NCI-H526 (cell line): ENCODE results near the gene ATG4B.

Experiments
- DNase-seq, 2 experiments: peaks; one replicate each; lab custom pipeline; 2025; lab: John Stamatoyannopoulos, UW

ATG4B gene

DNA sequence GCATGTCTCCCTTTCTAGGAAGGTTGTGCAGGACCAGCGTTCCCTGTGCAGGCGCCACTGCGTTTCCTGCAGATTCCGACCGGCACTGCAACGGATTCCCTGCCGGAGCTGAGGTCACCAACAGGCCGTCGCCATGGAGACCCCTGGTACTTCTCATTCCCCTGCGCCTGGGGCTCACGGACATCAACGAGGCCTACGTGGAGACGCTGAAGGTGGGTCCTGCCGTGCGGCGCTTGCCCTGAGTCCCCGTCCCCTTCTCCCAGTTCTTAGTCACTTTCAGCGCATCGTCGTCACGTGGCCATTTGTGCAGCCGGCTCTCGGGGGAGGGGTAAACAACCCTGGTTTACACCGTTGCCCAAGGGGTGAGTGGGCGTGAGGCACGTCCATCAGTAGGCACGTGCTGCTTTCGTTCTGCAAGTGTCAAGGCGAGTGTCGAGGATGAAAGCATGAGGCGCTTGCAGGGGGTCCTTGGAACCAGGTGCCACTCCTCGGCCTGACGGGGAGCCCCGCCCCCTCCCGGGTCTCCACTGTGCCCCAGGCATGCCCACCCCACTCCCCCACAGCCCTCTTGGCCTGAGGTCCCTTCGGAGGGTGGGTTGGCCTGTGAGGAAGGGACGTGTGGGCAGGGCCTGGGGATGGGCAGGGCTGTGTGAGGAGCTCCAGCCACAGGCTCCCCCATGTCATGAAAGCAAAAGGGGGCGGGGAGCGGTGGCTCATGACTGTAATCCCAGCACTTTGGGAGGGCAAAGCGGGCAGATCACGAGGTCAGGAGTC is 29.3 kb downstream of the ATG4B start:
- peak; percentile 30 to 74 for DNase-seq

GRCh38 chr2:241668354-241668753 is 30.9 kb downstream of the ATG4B start:
- DNase-seq = no peak

- no peak for DNase-seq
Observed at GRCh38 chr2:241668839-241669238, 31.3 kb downstream of the ATG4B start.

GRCh38 chr2:241670333-241671110 is 33.0 kb downstream of the ATG4B start:
- DNase-seq = no peak

DNA sequence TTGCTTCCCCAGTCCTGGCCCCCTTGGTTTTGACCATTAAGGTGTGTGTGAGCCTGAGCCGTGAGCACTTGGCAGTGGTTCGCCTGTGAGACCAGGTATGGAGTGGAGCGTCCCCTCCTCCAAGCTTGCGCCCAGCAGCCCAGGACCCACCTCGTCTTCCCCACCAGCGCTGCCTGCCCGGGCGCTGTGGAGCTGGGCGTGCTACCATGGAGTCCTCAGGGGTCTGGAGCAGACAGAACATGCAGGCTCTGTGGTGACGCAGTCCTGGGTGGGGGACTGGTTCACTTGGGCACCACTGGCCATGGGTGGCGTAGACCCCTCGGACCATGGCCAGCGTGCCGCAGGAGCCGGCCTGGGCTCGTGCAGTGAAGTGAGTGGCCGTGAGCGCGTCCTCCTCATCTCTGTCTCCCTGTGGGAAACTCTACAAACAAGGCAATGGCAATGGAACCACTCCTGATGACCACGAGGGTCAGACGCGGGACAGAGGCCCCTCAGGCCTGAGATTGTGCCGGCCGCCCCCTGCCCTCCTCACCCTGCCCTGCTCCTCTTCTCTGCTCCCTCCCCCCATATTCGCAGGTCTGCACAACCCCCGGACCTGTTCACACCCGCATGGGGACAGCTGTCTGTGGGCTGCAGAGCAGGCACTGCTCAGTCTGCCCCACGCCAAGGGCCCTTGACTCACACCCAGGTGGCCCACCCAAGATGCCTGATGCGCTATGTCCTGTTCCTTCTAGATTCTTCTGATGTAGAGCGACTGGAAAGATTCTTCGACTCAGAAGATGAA is 34.2 kb downstream of the ATG4B start:
- DNase-seq = no peak

DNA sequence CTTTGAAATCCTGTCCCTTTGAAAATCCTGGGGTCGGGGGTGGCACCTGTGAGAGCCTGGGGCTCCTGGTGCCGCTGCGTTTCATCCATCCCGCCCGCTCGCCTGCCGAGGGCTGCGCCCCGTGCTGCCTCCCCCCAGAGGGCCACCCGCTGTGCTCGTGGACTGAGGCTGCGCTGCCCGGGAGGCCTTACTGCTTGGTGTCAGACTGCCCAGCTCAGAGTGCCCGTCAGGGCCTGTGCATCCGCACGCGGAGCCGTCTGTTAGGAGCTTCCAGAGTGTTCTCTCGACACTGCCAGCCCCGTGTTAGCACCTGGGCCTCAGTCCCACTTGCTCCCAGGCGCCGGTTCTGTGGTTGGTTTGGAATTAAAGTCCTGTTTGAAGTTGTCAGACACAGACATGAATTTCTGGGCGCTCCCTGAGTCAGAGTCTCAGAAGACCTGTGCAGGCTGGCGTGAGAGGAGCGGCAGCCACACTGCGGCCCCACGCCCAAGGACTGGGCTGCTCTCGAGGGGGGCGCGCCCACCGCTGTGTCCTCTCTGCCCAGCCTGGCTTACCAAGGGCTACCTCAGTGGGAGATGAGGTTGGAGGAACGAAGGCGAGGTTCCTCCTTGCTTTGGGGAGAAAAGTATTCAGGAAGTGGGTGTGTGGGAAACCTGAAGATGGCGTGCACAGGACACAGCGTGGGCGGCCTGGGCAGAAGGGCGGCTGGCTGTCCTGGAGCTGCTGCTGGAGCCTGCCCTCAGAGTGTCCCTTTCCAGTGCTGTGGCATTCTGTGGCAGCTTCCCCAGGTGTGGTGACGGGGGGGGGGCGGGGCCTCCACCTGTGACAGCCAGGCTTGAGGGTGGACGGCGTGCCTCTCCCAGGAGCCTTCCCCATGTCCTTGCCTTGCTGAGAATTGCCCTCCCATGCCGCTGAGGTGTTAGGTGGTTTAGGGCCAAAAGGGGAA is 35.0 kb downstream of the ATG4B start:
- no peak for DNase-seq

DNA sequence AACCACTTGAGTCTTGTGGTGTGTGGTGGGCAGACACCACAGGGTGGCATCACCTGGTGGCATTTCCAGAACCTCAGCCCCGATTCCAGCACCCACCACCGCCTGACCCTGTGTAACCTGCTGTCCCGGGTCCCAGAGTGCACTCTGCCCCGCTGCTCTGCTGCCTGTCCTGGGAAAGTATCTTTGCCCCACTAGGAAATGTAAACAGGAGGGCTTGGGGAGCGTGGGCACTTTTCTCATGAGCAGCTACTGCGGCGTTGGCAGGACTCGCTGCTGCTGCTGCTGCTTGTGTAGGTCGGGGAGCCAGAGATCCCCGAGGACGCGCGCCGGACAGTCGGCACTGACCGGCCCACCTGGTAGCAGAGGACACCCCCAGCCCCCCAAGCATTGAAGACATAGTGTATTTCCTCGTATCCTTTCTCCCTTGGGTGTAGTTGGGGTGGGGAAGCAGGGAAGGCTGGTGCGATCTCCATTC is 35.7 kb downstream of the ATG4B start:
- DNase-seq = no peak

DNA sequence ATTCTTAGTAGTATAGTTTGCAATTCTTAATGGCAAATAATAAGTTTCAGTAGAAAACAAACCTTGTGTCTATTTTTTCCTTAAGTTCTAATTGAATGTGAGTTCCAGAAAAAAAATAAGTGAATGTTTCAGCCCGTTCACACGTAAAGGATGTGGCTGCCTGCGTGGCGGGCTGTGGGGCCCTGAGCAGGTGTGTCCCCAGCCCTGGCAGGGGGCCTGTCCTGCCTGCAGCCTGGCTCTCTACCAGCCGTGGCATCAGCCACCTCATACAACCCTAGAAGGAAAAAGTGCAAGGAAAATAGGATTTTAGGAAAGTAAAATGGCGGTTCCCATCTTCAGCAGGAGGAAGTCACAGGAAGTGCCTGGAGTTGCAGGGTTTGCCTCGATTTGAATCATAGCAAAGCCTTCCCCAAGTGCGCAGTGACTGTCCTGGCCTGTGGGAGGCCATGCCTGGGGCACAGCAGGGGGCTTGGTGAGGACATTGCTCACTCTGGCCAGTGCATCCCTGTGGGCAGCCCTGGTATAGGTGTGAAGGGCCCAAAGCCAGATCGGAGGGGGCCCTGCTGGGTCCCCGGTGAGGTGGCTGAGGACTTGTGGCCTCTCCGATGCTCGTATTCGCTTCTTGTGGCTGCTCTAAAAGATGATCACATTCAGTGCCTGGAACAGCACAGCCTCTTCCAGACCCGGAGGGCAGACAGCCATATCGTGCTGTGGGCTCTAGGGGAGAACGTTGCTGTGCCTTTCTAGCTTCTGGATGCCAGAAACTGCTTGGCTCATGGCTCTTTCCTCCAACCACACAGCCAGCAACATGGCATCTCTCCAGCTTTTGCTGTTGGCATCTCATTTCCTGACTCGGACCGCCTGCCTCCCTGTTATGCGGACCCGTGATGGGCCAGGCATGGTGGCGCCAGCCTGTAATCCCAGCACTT is 36.6 kb downstream of the ATG4B start:
- DNase-seq = no peak

GRCh38 chr2:241675885-241676284 is 38.4 kb downstream of the ATG4B start:
- peak in 1 of 2 experiments; percentile 55 for DNase-seq

DNA sequence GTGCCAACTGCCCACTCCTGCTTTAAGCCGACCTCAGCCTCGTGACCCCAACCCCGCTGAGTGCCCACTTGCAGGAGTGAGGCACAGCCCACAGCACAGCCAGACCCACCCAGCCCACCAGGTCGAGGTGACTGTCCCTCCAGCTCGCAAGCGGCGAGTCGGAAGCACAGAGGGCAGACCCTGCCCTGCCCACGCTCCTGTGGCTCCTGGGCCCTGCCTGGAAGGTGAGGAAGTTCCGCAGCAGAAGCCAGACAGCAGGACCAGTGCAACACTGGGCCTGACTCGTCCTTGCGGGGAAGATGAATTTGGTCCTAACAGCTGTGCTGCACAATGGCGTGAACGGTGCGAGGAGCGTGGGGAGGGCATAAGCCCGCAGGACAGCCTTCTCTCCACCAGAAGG is 39.2 kb downstream of the ATG4B start:
- DNase-seq = no peak

- DNase-seq = no peak
Observed at GRCh38 chr2:241677392-241677791, 39.9 kb downstream of the ATG4B start.

DNA sequence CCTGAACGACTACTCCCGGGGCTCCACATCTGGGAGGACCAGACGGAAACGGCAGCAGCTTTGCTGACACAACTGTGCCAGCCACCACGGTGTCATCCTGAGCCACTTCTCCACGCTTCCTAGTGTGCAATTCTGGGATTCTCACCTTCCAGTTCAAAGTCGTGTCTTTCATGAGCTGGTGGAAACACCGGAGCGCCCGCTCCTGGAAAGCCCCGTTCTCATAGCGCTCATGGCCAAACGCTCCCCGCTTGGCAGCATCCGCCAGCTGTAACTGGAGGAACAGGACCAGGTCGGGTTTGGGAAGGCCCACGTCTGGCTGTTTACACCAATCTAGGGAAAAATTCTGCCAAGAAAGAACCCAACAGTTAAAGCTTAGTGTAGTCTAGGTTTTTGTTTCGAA is 40.8 kb downstream of the ATG4B start:
- DNase-seq = no peak

DNA sequence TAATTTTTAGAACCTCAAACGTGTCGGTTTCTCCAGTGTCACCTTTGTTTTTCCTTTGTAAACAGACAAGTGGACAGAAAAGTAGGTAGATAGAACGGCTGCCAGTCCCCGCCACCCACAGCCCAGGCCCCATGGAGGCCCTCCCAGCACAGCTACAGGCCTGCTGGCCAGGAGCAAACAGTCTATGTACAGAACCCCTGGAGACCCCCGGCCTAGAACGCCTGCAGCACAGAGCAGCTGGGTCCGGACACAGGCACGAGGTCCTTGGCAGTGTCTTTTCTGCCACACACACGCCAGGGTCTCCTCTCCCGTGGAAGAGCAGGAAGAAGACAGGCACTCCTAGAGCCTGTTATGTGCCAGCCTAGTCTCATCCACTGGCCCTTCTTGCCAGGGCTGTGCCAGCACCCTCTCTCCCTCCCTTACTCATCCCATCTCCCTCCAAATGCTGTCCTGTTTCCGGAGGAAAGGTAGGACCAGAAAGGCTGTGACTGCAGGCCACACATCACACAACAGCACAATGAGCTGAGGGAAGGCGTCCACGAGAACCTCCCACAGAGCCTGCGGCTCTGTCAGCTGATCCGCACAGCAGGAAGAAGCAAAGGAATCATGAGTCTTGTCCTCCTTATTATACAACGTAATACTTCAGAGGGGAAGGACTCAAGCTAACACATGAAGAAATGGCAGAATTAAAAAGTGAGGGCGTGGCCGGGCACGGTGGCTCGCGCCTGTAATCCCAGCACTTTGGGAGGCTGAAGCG is 41.5 kb downstream of the ATG4B start:
- no peak for DNase-seq

DNA sequence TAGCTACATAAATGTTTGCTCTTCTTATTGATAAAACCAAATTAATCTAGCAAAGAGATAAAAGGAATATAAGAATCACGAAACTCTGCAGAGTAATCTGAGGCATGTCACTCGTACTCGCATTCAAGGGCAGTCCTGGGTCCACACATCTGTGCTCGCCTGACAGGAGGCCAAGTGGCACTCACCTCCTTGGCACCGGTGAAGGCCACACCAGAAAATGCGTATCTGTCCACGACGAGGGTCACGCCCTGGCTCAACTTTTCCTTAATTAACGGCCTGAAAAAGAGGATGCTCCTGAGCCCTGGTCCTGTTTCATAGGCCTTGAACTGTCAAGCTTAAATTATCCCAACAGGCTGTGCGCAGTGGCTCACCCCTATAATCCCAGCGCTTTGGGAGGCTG is 42.6 kb downstream of the ATG4B start:
- DNase-seq = no peak

- no peak for DNase-seq
Observed at GRCh38 chr2:241680827-241681599, 43.5 kb downstream of the ATG4B start.

GRCh38 chr2:241686324-241686649 is 48.8 kb downstream of the ATG4B start:
- DNase-seq = no peak

DNA sequence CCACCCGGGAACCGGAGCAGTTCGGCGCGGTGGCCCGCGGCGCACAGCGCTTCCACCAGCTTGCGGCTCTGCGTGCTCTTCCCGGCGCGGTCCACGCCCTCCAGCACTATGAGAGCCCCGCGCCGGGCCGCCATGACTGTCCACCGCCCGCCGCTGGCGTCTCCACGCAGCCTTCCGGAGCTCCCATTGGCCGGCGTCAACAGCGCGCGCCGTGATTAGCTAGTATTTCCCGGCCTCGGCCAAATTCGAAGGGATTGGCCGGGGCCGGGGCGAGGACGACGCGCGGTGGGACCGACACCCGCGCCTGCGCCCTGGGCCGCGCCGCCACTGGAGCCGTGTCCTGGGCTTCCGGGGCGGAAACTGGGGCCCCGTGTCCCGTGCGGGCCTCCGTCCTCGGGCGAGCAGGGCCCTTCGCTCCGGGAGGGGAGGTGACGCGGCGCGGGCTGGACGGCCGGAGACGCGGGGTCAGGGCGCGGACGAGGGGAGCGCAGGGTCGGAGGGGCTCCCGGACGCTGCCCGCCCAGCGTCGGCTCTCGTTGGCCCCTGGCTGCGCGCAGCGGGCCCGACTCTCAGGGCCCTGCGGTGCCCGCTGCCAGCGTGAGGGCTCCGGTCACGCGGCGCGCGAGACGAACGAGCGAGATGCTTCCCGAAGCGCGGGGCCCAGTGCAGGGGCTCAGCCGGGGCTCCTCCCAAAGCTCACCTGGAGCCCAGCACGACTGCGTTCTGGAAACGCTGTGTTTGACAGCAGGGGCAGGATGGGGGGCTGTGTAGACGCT is 49.3 kb downstream of the ATG4B start, which contains the start of gene DTYMK:
DTYMK (minus strand) TSS at position 166 of the 776 bp plus-strand sequence; CDS start at position 134, 32 bp downstream.
- DNase-seq = peak; percentile 87 to 99

DNA sequence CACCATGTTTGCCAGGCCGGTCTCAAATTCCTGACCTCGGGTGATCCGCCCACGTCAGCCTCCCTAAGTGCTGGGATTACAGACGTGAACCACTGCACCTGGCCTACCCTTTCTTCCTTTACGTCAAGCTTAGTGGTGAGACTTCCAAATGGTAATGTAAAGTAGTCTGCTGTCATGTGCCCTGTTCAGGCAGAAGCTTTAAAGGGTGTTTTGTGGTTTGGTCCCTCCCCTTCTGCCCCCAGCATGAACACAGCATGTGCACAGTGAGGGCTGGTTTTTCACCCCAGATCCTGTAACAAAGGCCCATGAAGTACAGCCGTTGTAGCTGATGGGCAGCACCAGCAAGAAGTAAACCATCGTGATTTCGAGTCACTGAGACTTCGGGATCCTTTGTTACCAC is 51.8 kb downstream of the ATG4B start:
- no peak for DNase-seq
